ENCODE measurements around the gene CCSER1. TPM values are rescaled to one million over a fixed set of nuclear protein-coding genes. Genes with fewer than 3 reads are reported as not detected.

Gene CCSER1
- total RNA-seq, 1 donor from 2014 or later, result 13.8 TPM

GRCh38 chr4:90185416-90185815 is 58.2 kb downstream of the CCSER1 start:
- no peak for DNase-seq
- intact Hi-C loops (cut with DNase I), result no loop called here
- no peak for ATAC-seq (ENCODE audit: poor library complexity)

DNA sequence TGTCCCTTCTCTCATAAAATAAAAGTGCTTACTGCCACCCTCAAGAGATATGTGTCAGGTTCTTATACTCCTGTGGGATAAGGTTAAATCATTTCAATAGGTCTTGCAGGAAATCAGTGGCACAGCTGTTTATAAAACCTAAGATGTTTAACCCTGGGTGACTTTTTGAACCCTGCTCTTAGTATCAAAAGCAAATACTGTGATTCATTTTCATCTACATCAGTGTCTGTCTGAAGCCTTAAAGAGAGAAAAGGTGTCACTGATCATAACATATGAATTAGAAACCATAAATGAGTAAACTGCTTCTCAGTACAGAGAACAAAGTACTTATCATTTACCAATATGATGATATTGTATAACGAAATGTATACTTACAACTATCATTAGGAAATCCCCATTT is 59.0 kb downstream of the CCSER1 start:
- DNase-seq (no peak), ATAC-seq (ENCODE audit: poor library complexity) (no peak)
- intact Hi-C loops (cut with DNase I), result no loop called here

- no peak for DNase-seq
- intact Hi-C loops (cut with DNase I), result no loop called here
- no peak for ATAC-seq (ENCODE audit: poor library complexity)
These were observed 60.1 kb downstream of the CCSER1 start for GRCh38 chr4:90187148-90187884.

- no peak for DNase-seq
- intact Hi-C loops (cut with DNase I), result no loop called here
- ATAC-seq (ENCODE audit: poor library complexity), result peak; percentile 49
These were observed 62.0 kb downstream of the CCSER1 start for GRCh38 chr4:90189178-90189577.

DNA sequence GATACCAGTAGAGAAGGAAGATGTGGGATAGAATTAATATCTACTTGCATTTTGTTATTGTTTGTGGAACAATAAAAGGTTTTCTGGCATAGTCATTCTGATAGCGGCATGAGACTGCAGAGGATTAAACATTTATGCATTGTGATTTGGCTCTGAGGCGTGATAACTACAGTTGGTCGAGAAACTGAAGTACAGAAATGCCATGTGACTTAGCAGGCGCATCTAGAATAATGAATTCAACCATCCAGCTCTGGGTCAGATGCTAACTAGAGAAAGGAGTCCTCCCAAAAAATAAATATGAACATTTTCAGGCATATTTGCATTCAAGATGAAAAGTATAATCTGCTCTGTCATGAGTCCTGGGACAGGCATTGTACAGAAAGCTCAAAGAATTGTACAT is 62.8 kb downstream of the CCSER1 start:
- intact Hi-C loops (cut with DNase I), result no loop called here
- ATAC-seq (ENCODE audit: poor library complexity) (no peak), DNase-seq (no peak)

DNA sequence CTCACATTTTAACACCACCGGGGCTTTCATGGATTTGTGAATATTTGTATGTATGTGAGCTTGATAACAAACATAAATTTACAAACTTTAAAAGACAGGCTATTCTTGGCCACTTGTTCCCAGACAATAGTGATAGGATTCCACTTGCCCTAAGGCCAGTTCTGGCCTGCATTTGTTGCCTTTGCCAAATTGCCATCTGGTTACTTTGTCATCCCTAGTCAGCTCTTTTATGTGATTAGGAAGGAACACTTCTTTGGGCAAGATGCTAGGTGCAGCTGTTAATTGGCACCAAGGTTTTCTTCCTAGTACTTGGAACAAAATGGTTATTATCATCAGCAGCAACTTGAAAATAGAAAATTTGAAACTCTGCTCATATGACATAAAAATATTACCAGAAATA is 63.3 kb downstream of the CCSER1 start:
- no peak for DNase-seq
- intact Hi-C loops (cut with DNase I), result no loop called here
- no peak for ATAC-seq (ENCODE audit: poor library complexity)

DNA sequence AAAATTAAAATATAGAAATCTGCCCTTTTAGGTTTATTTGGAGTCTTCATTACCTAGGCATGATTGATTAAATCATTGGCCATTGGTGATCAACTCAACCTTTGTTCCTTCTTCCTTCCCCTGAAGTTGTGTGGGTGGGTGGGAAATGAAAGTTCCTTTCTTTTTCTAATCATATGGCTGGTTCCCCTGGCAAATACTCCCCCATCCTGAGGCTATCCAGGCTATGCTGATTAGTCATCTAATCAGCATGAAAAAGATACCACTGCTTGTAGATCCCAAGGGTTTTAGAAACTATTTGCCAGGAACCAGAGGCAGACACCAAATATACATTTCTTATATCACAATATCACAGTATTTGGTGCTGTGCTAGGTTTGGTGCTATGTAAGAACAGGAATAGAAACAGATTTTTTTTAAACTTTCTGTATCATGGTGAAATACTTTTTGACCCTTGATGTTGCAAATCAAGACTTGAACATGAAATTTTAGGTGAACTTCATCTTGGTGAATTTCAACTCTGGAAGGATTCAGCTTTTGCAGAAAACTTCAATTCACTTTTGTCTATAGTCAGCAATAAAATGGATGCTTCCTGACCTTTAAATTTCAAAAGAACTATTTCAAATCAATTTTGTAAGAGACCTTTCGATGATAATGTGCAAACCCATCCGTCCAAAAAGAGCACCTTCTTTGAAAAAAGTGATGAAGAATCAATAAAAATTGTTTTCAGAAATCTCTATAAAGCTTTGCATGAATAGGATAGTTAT is 71.1 kb downstream of the CCSER1 start:
- no peak for DNase-seq
- intact Hi-C loops (cut with DNase I), result no loop called here
- no peak for ATAC-seq (ENCODE audit: poor library complexity)

GRCh38 chr4:90207887-90208454 is 80.8 kb downstream of the CCSER1 start:
- intact Hi-C loops (cut with DNase I), result no loop called here
- ATAC-seq (ENCODE audit: poor library complexity), result no peak
- DNase-seq, result no peak

- ATAC-seq (ENCODE audit: poor library complexity), result no peak
These were observed 82.7 kb downstream of the CCSER1 start for GRCh38 chr4:90209922-90210321.

GRCh38 chr4:90211174-90211573 is 84.0 kb downstream of the CCSER1 start:
- ATAC-seq (ENCODE audit: poor library complexity) (no peak), DNase-seq (no peak)
- intact Hi-C loops (cut with DNase I), result no loop called here

More at GRCh38 chr4:90209922-90210321, 82.7 kb downstream of the CCSER1 start:
- DNase-seq, result no peak
- intact Hi-C loops (cut with DNase I), result no loop called here

DNA sequence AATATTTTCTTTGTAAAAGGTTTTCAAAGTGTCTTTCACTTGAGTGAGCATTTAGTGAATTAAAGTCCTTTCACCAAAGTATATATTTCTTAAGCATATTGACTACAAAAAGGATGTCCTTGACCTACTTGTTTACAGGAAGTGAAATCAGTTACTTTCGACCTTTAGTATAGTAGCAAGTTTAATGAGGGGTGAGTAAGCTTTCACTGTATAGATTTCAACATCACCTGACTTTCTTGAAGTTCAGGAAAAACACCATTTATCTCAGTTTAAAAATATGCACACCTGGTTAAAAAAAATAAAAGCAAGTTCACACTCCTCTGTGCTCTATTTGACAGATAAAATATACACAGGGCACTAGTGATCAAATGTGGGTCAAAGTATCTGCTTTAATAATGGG is 88.1 kb downstream of the CCSER1 start:
- intact Hi-C loops (cut with DNase I), result no loop called here
- ATAC-seq (ENCODE audit: poor library complexity) (no peak), DNase-seq (no peak)

- no peak for ATAC-seq (ENCODE audit: poor library complexity)
- intact Hi-C loops (cut with DNase I), result no loop called here
- no peak for DNase-seq
These were observed 92.6 kb downstream of the CCSER1 start for GRCh38 chr4:90219822-90220221.

- ATAC-seq (ENCODE audit: poor library complexity) (no peak), DNase-seq (no peak)
- intact Hi-C loops (cut with DNase I), result no loop called here
These were observed 93.3 kb downstream of the CCSER1 start for GRCh38 chr4:90220459-90220858.

DNA sequence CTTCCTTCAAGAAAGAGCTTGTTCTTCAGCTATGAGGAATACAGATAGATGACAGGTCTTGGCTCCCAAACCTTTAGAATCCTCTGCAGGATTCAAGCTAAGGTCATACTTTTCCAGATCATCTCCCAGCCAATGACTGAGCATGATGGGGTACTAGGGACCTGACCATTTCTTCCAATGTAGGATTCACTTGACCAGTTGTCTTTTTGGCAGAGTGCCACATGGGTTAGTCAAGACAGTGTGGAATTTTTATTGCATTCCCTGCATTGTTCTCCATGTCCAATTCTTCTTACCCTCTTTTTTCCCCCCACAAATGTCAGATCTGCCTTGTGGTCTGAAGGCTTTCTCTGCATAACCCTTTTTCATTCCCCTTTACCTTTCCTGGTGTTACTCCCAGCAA is 99.5 kb downstream of the CCSER1 start:
- no peak for DNase-seq
- intact Hi-C loops (cut with DNase I), result no loop called here
- ATAC-seq (ENCODE audit: poor library complexity), result no peak

DNA sequence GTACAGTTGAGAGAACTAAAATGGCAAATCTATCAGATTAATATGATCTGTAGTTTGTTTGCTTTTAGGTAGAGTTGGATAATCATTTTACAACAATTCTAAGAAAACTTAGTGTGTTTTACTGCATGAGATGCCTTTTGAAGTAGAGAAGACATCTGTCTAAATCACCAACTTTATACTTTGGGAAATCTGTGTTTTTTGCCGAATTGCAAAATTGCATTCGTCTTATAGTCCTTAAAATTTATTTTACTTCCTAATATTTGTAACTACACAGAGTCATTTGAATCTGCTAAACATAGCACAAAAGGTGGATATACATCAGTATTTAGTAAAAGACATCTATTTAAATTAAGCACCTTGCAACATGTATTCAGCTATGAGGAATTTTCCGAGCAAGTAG is 100.0 kb downstream of the CCSER1 start:
- ATAC-seq (ENCODE audit: poor library complexity) (no peak), DNase-seq (no peak)
- intact Hi-C loops (cut with DNase I), result no loop called here

DNA sequence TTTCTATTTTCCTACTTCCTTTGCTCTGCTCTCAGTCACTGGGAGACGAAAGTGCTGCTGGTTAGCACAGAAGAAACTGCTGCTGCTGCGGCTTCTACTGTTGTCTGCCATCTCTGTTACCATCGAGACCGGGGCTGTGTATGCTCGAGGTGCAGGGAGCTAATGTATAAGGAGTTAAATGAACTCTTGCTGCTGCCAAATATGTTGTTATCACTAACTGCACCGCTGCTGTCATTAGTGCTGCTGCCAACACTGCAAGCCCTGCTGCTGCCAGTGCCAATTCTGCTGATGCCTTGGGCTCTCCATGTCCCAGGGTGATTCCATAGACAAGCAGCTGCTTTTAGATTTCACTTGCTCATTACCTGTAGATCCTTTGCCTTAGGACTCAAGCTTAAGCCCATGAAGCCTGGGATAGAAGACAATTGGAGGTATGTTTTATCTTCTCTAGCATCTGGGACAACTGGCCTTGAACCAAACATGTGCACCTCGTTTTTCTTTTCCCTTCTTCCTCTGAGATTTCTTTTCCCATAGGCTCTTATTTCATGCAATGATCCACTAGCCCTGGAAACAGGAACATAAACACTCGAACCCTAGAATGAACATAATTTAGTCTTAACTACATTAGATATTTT is 107.8 kb downstream of the CCSER1 start:
- peak; percentile 72 for DNase-seq
- peak; percentile 97 for ATAC-seq (ENCODE audit: poor library complexity)
- intact Hi-C loops (cut with DNase I), result no loop called here

GRCh38 chr4:90237751-90238530 is 110.7 kb downstream of the CCSER1 start:
- ATAC-seq (ENCODE audit: poor library complexity) (no peak), DNase-seq (no peak)
- intact Hi-C loops (cut with DNase I), result no loop called here

- DNase-seq (no peak), ATAC-seq (ENCODE audit: poor library complexity) (no peak)
- intact Hi-C loops (cut with DNase I), result no loop called here
These were observed 113.1 kb downstream of the CCSER1 start for GRCh38 chr4:90240333-90240732.

GRCh38 chr4:90241008-90241407 is 113.8 kb downstream of the CCSER1 start:
- intact Hi-C loops (cut with DNase I), result no loop called here
- DNase-seq (no peak), ATAC-seq (ENCODE audit: poor library complexity) (no peak)

Measured in Right ventricle myocardium superior (tissue), 1 donor.